Measurements from ENCODE around the gene RPRML.

The RPRML gene

GRCh38 chr17:46952115-46952514 lies 26.9 kb downstream of the RPRML start:
- H3K27me3 ChIP-seq, result peaks cover 6% of the 10 kb centered on the region
- TF ChIP-seq, protein P1, sequence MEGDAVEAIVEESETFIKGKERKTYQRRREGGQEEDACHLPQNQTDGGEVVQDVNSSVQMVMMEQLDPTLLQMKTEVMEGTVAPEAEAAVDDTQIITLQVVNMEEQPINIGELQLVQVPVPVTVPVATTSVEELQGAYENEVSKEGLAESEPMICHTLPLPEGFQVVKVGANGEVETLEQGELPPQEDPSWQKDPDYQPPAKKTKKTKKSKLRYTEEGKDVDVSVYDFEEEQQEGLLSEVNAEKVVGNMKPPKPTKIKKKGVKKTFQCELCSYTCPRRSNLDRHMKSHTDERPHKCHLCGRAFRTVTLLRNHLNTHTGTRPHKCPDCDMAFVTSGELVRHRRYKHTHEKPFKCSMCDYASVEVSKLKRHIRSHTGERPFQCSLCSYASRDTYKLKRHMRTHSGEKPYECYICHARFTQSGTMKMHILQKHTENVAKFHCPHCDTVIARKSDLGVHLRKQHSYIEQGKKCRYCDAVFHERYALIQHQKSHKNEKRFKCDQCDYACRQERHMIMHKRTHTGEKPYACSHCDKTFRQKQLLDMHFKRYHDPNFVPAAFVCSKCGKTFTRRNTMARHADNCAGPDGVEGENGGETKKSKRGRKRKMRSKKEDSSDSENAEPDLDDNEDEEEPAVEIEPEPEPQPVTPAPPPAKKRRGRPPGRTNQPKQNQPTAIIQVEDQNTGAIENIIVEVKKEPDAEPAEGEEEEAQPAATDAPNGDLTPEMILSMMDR (IDR thresholded peaks at IDR 0.05), result no peak
- no peak overlapping the region for H3K27ac ChIP-seq
- no peaks in the 10 kb centered on the region for H3K4me1 ChIP-seq (ENCODE audit: control insufficient read depth in 1 of 2, insufficient read depth in 1 of 2, low read depth in 1 of 2, low read length in 1 of 2)
- H3K36me3 ChIP-seq, result no peaks in the 10 kb centered on the region
- no peaks in the 10 kb centered on the region for H3K9me3 ChIP-seq
- no peak overlapping the region for H3K4me3 ChIP-seq (ENCODE audit: low read depth in 1 of 2, low read length in 1 of 2)

- Histone ChIP-seq H3K9me3 (no peaks in the 10 kb centered on the region), H3K4me1 (ENCODE audit: control insufficient read depth in 1 of 2, insufficient read depth in 1 of 2, low read depth in 1 of 2, low read length in 1 of 2) (no peaks in the 10 kb centered on the region), H3K27ac (no peak overlapping the region), H3K4me3 (ENCODE audit: low read depth in 1 of 2, low read length in 1 of 2) (no peak overlapping the region), H3K27me3 (peaks cover 6% of the 10 kb centered on the region), H3K36me3 (no peaks in the 10 kb centered on the region)
- TF ChIP-seq, protein P1 (IDR thresholded peaks at IDR 0.05), result no peak
Measured at GRCh38 chr17:46951706-46952105, 27.3 kb downstream of the RPRML start.

DNA sequence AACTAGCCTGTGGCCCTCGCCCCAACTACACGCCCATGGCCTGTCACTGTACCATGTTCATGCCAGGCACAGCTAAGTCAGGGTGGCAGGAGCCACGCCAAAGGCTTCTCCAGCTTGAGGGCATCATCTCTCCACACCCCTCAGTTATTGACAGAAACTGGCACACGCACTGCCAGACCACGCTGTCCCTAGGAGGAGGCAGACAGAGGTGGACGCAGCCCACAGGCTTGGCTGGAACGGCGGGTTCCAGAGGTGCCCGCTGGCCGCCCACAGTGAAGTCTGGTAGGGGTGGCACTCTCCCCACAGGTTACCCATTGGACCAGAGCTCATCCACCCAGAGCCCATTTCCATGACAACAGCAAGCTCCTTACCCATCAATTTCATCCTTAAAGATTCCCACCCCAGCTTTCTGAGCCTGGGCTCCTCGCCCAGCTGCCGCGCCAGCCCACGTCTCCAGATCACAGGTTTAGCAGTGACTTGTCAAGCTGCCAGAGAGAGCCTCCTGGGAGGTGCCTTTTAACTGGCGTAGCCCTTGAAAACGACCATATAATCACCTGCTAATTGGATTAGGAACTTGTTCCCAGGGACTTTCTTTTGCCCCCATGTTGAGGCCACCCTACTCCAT lies 27.9 kb downstream of the RPRML start:
- Histone ChIP-seq H3K9me3 (no peaks in the 10 kb centered on the region), H3K4me3 (ENCODE audit: low read depth in 1 of 2, low read length in 1 of 2) (no peak overlapping the region), H3K27me3 (peaks cover 6% of the 10 kb centered on the region), H3K4me1 (ENCODE audit: control insufficient read depth in 1 of 2, insufficient read depth in 1 of 2, low read depth in 1 of 2, low read length in 1 of 2) (no peaks in the 10 kb centered on the region), H3K36me3 (no peaks in the 10 kb centered on the region), H3K27ac (no peak overlapping the region)
- TF ChIP-seq, protein P1 (IDR thresholded peaks at IDR 0.05), result no peak

GRCh38 chr17:46950342-46950996 lies 28.6 kb downstream of the RPRML start:
- no peak overlapping the region for H3K4me3 ChIP-seq (ENCODE audit: low read depth in 1 of 2, low read length in 1 of 2)
- TF ChIP-seq, protein P1 (IDR thresholded peaks at IDR 0.05), result no peak
- H3K27me3 ChIP-seq, result peaks cover 6% of the 10 kb centered on the region
- H3K36me3 ChIP-seq, result no peaks in the 10 kb centered on the region
- H3K9me3 ChIP-seq, result no peaks in the 10 kb centered on the region
- H3K4me1 ChIP-seq (ENCODE audit: control insufficient read depth in 1 of 2, insufficient read depth in 1 of 2, low read depth in 1 of 2, low read length in 1 of 2), result no peaks in the 10 kb centered on the region
- no peak overlapping the region for H3K27ac ChIP-seq

- no peak overlapping the region for H3K4me3 ChIP-seq (ENCODE audit: low read depth in 1 of 2, low read length in 1 of 2)
- H3K9me3 ChIP-seq, result no peaks in the 10 kb centered on the region
- no peak overlapping the region for H3K27ac ChIP-seq
- TF ChIP-seq, protein P1 (IDR thresholded peaks at IDR 0.05), result no peak
- peaks cover 6% of the 10 kb centered on the region for H3K27me3 ChIP-seq
- no peaks in the 10 kb centered on the region for H3K36me3 ChIP-seq
- no peaks in the 10 kb centered on the region for H3K4me1 ChIP-seq (ENCODE audit: control insufficient read depth in 1 of 2, insufficient read depth in 1 of 2, low read depth in 1 of 2, low read length in 1 of 2)
Measured at GRCh38 chr17:46949291-46950174, 29.5 kb downstream of the RPRML start.

Data from neutrophil (primary cell).